ENCODE data around the gene EVL. TPM values are rescaled to one million over a fixed set of nuclear protein-coding genes. Genes with fewer than 3 reads are reported as not detected.
"Not testable (repeated sequence)": the region's sequence is repeated elsewhere in the genome, so short reads cannot be mapped to it uniquely, and the experiment has no call there.

Gene EVL
- 1,000 to 10,000 TPM; 1,124 to 1,144 TPM for total RNA-seq

DNA sequence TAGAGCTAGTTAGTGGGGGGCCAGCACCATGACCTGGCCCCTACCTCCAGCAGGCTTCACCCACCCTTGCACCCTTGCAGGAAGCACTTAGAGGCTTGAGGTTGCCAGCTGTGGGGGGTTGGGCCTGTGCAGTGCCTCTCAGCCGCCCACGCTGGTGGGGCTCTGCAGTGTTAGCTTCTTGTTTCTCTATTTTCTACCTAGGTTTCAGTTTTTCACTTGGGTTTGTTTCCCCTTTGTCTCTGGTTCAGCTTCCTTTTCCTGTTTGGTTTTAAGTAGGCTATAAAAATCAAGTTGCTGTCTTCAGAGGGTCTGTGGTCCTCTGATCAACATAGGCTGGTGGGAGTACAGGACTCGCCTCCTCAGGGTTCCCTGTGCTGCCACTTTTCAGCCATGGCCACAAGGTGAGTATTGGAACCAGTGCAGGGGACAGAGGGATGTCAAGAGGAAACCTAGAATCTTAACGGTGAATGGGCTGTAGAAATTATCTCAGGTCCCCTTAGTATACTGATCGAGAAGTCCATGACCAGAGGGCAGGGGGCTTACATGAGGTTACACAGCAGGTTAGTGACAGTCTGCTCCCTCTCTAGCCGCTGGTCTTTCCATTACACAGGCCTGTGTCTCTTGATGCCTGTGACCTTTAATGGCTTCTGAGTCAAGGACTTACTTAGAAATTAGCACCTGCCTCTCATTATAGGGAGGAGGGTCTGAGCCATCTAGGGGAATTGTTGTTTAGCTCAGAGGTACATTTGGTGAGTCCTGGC, at the start of gene EVL:
TSS of gene EVL (plus strand) at position 312 of the 761 bp plus-strand sequence. CDS start at position 391, 79 bp downstream.
- H3K36me3 Mint-ChIP-seq, result peaks cover 41% of the 10 kb centered on the region
- peak; percentile 77 for DNase-seq
- POLR2A ChIA-PET, result interaction anchor here (0.8 to 11.7 kb wide), 11 partner anchors 8 to 461 kb away, joined by 3 to 297 read pairs (median 5); partner anchors contain the start of gene CCDC85C
- H3K27me3 Mint-ChIP-seq, result no peaks in the 10 kb centered on the region
- peak; percentile 47 for ATAC-seq (ENCODE audit: low read depth)
- peak within 1 kb of the TSS; percentile 97 for H3K27ac Mint-ChIP-seq
- H3K4me3 Mint-ChIP-seq, result peak within 1 kb of the TSS; percentile 96
- peaks cover 51% of the 10 kb centered on the region for H3K4me1 Mint-ChIP-seq
- no peaks in the 10 kb centered on the region for H3K9me3 Mint-ChIP-seq

DNA sequence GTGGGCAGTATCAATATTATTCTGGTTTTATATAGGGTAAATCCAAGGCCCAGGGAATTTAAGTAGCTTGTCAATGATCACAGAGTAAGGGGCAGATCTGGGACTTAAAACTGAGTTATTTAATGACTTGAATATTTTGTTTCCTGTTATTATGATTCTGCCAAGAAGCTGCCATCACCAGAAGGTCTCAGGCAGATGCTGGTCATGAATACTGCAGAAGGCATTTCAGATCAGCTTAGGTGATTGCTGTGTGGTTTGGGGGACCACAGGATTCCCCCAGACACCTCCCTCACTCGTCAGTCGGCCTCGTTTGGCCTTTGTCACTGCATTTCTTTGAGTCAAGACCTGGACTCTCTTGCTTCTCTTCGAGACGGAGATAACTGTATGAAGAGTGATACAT, 47.7 kb upstream of the EVL start:
- POLR2A ChIA-PET, result interaction anchor here (1.3 kb wide), 1 partner anchor 7 kb away, joined by 4 read pairs; no protein-coding TSS in a partner anchor
- no peaks in the 10 kb centered on the region for H3K27me3 Mint-ChIP-seq
- H3K4me1 Mint-ChIP-seq, result peaks cover 22% of the 10 kb centered on the region
- ATAC-seq (ENCODE audit: low read depth) (no peak), DNase-seq (no peak)
- no peak overlapping the region for H3K4me3 Mint-ChIP-seq
- H3K27ac Mint-ChIP-seq, result no peak overlapping the region
- peaks cover 6% of the 10 kb centered on the region for H3K36me3 Mint-ChIP-seq
- H3K9me3 Mint-ChIP-seq, result peaks cover 4% of the 10 kb centered on the region

DNA sequence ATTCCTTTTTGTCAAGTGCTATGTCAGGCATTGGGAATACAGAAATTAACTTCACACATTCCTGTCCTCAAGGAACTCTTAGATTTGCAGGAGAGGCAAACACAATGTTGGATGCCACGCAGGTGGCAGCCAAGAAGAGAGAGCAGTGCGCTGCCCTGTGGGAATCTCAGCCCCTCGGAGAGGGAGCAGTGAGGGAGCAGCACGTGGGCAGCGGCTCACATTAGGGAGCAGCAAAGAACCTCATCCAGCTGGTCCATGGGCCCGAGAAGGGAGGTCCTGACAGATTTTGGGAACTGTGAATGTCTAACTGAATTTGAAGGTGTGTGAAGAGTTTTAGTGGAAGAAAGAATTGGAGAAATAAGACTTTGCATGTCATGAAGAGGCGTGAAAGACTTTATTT, 47.2 kb upstream of the EVL start:
- no peak for ATAC-seq (ENCODE audit: low read depth)
- H3K9me3 Mint-ChIP-seq, result peaks cover 4% of the 10 kb centered on the region
- peaks cover 6% of the 10 kb centered on the region for H3K36me3 Mint-ChIP-seq
- no peak overlapping the region for H3K27ac Mint-ChIP-seq
- H3K27me3 Mint-ChIP-seq, result no peaks in the 10 kb centered on the region
- POLR2A ChIA-PET, result no interaction called here
- H3K4me1 Mint-ChIP-seq, result peaks cover 17% of the 10 kb centered on the region
- no peak overlapping the region for H3K4me3 Mint-ChIP-seq
- no peak for DNase-seq

DNA sequence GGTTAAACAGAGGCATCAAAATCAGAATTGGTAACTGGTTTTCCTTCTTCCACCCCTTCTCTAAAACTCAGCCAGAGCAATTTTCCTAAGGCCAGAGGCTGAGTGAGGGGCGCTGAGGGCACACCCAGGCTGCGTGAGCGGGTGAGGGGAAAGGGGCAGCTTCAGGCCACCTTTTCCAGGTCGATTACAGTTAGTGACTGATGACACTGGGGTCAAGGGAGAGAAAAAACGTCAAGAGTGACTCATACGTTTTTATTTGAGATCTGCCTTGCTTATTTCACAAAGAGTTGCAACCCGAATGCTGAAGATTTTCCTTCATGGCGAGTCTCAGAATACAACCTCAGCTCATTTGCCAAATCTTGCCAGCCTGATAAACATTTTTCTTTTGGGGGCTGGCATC, 46.7 kb upstream of the EVL start:
- peaks cover 13% of the 10 kb centered on the region for H3K4me1 Mint-ChIP-seq
- POLR2A ChIA-PET, result no interaction called here
- H3K27ac Mint-ChIP-seq, result no peak overlapping the region
- no peak overlapping the region for H3K4me3 Mint-ChIP-seq
- ATAC-seq (ENCODE audit: low read depth) (no peak), DNase-seq (no peak)
- no peaks in the 10 kb centered on the region for H3K27me3 Mint-ChIP-seq
- H3K36me3 Mint-ChIP-seq, result peaks cover 6% of the 10 kb centered on the region
- H3K9me3 Mint-ChIP-seq, result peaks cover 4% of the 10 kb centered on the region

DNA sequence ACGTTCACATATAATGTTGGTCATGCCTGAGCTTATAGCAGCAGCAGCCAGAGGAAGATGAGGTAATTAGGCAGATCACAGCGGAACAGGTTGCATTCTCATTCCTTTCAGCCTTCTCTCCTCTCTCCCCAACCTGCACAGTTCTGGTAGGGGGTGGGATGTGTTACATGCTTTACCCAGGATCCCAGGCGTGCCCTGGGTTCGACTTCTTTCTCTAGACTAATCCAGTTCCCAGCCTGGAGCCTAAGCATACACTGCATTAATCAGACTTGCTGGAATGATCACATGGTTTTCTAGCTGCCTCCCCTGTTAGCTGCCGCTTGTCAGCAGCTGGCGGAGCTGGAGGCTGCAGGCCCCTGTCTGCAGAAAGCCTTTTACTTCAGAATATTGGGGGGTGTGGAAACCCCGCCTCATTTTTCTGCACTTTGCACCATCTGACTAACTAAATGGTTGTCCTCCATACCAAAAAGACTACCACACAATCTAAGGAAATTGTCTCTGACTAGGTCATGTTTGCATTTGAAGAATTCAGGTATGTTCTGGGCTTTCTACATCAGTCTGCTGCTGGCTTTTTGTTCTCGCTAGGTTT, 46.0 kb upstream of the EVL start:
- Mint-ChIP-seq H3K9me3 (peaks cover 4% of the 10 kb centered on the region), H3K27me3 (no peaks in the 10 kb centered on the region), H3K27ac (no peak overlapping the region), H3K4me3 (no peak overlapping the region), H3K36me3 (peaks cover 6% of the 10 kb centered on the region), H3K4me1 (peaks cover 9% of the 10 kb centered on the region)
- ATAC-seq (ENCODE audit: low read depth) (no peak), DNase-seq (no peak)
- POLR2A ChIA-PET, result no interaction called here

DNA sequence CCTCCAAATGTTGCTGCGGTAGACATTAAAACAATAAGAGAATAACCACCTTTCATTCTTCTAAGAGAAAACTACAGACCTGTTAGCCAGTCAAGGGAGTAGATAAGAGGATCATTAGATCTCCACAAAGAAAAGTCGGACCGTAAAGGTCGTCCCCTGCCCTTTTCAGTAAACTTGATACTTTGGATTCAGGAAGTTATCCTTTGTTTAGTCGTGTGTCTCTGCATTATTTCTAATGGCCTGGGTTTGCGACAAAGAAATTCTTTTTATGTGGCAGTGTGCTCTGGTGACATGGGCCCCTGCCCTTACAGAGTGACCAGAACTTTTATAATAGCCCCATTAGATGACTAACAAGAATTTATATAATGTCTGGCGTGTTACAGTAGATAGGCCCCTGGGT, 44.6 kb upstream of the EVL start:
- Mint-ChIP-seq H3K27ac (no peak overlapping the region), H3K27me3 (no peaks in the 10 kb centered on the region), H3K36me3 (peaks cover 4% of the 10 kb centered on the region), H3K4me3 (no peak overlapping the region), H3K4me1 (peaks cover 14% of the 10 kb centered on the region), H3K9me3 (no peaks in the 10 kb centered on the region)
- ATAC-seq (ENCODE audit: low read depth) (no peak), DNase-seq (no peak)
- POLR2A ChIA-PET, result no interaction called here

- Mint-ChIP-seq H3K27ac (no peak overlapping the region), H3K27me3 (no peaks in the 10 kb centered on the region), H3K4me3 (no peak overlapping the region), H3K4me1 (peaks cover 11% of the 10 kb centered on the region), H3K36me3 (peaks cover 4% of the 10 kb centered on the region), H3K9me3 (no peaks in the 10 kb centered on the region)
- ATAC-seq (ENCODE audit: low read depth), result no peak
- DNase-seq, result no peak
- POLR2A ChIA-PET, result no interaction called here
These were observed 42.3 kb upstream of the EVL start for GRCh38 chr14:100022772-100023451.

DNA sequence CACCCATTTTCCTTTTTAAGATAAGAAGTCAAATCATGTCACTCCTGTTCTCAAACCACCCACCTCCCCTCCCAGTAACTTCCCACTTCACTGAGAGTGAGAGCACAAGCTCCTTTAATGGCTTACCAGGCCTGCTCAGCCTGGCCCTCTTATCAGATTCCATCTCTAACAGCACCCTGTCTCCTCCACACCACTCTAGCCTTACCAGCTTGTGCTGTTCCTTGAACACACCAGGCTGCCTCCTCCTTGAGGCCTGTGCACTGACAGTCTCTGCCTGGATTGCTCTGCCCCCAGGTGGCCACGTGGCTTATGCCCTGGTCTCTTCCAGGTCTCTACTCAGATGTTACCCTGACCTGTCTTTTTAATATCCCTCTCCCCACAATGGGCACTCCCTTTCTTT, 40.1 kb upstream of the EVL start:
- no peak overlapping the region for H3K27ac Mint-ChIP-seq
- peak; percentile 41 for DNase-seq
- no peaks in the 10 kb centered on the region for H3K9me3 Mint-ChIP-seq
- POLR2A ChIA-PET, result interaction anchor here (1.3 kb wide), 1 partner anchor 8 kb away, joined by 4 read pairs; no protein-coding TSS in a partner anchor
- peaks cover 11% of the 10 kb centered on the region for H3K4me1 Mint-ChIP-seq
- ATAC-seq (ENCODE audit: low read depth), result peak; percentile 90
- no peak overlapping the region for H3K4me3 Mint-ChIP-seq
- no peaks in the 10 kb centered on the region for H3K27me3 Mint-ChIP-seq
- peaks cover 4% of the 10 kb centered on the region for H3K36me3 Mint-ChIP-seq

GRCh38 chr14:100027771-100028490, 37.3 kb upstream of the EVL start:
- H3K4me1 Mint-ChIP-seq, result peaks cover 20% of the 10 kb centered on the region
- peaks cover 6% of the 10 kb centered on the region for H3K36me3 Mint-ChIP-seq
- no peak for DNase-seq
- no peak overlapping the region for H3K27ac Mint-ChIP-seq
- ATAC-seq (ENCODE audit: low read depth), result no peak
- H3K4me3 Mint-ChIP-seq, result no peak overlapping the region
- no peaks in the 10 kb centered on the region for H3K27me3 Mint-ChIP-seq
- POLR2A ChIA-PET, result no interaction called here
- no peaks in the 10 kb centered on the region for H3K9me3 Mint-ChIP-seq

- Mint-ChIP-seq H3K27me3 (no peaks in the 10 kb centered on the region), H3K36me3 (peaks cover 6% of the 10 kb centered on the region), H3K4me1 (peaks cover 20% of the 10 kb centered on the region), H3K27ac (no peak overlapping the region), H3K4me3 (no peak overlapping the region), H3K9me3 (no peaks in the 10 kb centered on the region)
- ATAC-seq (ENCODE audit: low read depth) (no peak), DNase-seq (no peak)
- POLR2A ChIA-PET, result no interaction called here
These were observed 36.1 kb upstream of the EVL start for GRCh38 chr14:100028990-100029677.

GRCh38 chr14:100030006-100030405, 35.2 kb upstream of the EVL start:
- POLR2A ChIA-PET, H3K36me3 Mint-ChIP-seq: not testable (repeated sequence)
- H3K4me1 Mint-ChIP-seq, result peaks cover 13% of the 10 kb centered on the region

DNA sequence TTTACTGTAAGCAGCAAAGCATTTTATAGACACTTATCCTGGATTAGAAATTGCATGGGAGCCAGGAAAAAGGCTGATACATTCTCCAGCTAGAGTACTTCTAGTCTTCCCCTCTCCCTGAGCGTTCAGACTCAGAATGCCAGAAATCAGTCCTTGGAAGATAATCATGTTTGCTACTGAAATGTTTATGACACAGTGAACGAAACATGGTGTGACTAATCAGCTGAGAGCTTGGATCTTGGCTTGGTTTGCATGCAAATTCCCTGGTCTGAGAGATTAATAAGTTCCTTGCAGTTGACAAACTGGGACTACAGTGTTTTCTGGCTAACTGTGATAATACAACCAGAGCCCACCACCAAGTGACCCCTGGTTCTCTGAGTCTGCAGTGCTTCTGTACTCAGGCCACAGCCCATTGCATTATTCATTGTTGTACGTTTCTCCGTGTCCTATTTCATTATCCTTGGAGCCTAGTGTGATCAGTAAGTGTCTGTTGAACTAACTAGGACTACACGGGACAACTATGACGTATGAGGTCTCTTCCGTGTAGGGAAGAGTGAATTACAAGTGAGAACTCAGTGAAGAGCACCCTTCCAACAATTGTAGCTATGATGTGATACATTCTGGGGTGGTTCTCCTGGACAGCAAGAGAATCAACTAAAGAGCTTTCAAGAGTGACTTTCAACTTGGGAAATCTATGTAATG, 34.6 kb upstream of the EVL start:
- no peak for ATAC-seq (ENCODE audit: low read depth)
- Mint-ChIP-seq H3K4me3 (no peak overlapping the region), H3K36me3 (peaks cover 4% of the 10 kb centered on the region), H3K4me1 (peaks cover 11% of the 10 kb centered on the region), H3K27ac (no peak overlapping the region), H3K9me3 (no peaks in the 10 kb centered on the region), H3K27me3 (no peaks in the 10 kb centered on the region)
- POLR2A ChIA-PET, result no interaction called here
- DNase-seq, result no peak

More at GRCh38 chr14:100030006-100030405, 35.2 kb upstream of the EVL start:
- not testable (repeated sequence) for H3K27me3 Mint-ChIP-seq; ATAC-seq (ENCODE audit: low read depth); H3K9me3 Mint-ChIP-seq; H3K4me3 Mint-ChIP-seq; H3K27ac Mint-ChIP-seq; DNase-seq
